Mesenchymal stem cell (in vitro differentiated cells and primary cell): ENCODE data around the gene TBL1X.

Source experiments
- DNase-seq: peaks from one replicate; pipeline ENCODE4 v3.0.0-alpha.2; 2013
- H2AFZ ChIP-seq: one replicate; pipeline ENCODE4 v1.6.1; 2013; ENCODE audit warnings: low read depth, mild to moderate bottlenecking, control low read depth, inconsistent platforms, low read length, moderate library complexity
- H2AK5ac ChIP-seq: 2 replicates; pipeline ENCODE4 v1.6.1; 2013; ENCODE audit warnings: low read length, moderate library complexity, mild to moderate bottlenecking, inconsistent platforms; ENCODE audit not compliant: severe bottlenecking
- H2BK120ac ChIP-seq: one replicate; pipeline ENCODE4 v1.6.1; 2013; ENCODE audit warnings: low read depth, mild to moderate bottlenecking, inconsistent platforms, low read length, moderate library complexity
- H2BK12ac ChIP-seq, 2 experiments: one replicate each; pipeline ENCODE4 v1.6.1; 2013; ENCODE audit warnings: inconsistent platforms in 2 of 2, low read length in 2 of 2, mild to moderate bottlenecking in 2 of 2, moderate library complexity in 2 of 2, control low read depth in 1 of 2
- H2BK15ac ChIP-seq: one replicate; pipeline ENCODE4 v1.6.1; 2013; ENCODE audit warnings: mild to moderate bottlenecking, low read depth, inconsistent platforms; ENCODE audit not compliant: poor library complexity, severe bottlenecking
- H2BK5ac ChIP-seq: 2 replicates; pipeline ENCODE4 v1.6.1; 2013; ENCODE audit warnings: low read depth, mild to moderate bottlenecking, low read length, control low read depth, inconsistent platforms; ENCODE audit not compliant: poor library complexity, severe bottlenecking
- H3K14ac ChIP-seq, 2 experiments: one replicate each; pipeline ENCODE4 v1.6.1; 2013; ENCODE audit warnings: inconsistent platforms in 2 of 2, low read length in 2 of 2, control low read depth in 1 of 2, mild to moderate bottlenecking in 1 of 2, moderate library complexity in 1 of 2
- H3K18ac ChIP-seq, 2 experiments: one replicate each; pipeline ENCODE4 v1.6.1; 2013; ENCODE audit warnings: inconsistent platforms in 2 of 2, low read length in 2 of 2, control low read depth in 1 of 2, low read depth in 1 of 2, mild to moderate bottlenecking in 1 of 2
- H3K23ac ChIP-seq, 2 experiments: one replicate each; pipeline ENCODE4 v1.6.1; 2013; ENCODE audit warnings: inconsistent platforms in 2 of 2, low read length in 2 of 2, mild to moderate bottlenecking in 2 of 2, moderate library complexity in 2 of 2, control low read depth in 1 of 2
- H3K27ac ChIP-seq: 2 replicates; pipeline ENCODE4 v1.5.1; 2013; ENCODE audit warnings: mild to moderate bottlenecking, moderate library complexity, low read length, control low read depth, inconsistent platforms; ENCODE audit not compliant: poor library complexity, severe bottlenecking
- H3K27me3 ChIP-seq, 2 experiments: 2 replicates each; pipeline versions ENCODE4 v1.6.1 to v1.7.0; 2013; ENCODE audit warnings: low read length in 2 of 2, mild to moderate bottlenecking in 2 of 2, moderate library complexity in 2 of 2, control low read depth in 1 of 2, inconsistent platforms in 1 of 2; ENCODE audit not compliant: control insufficient read depth in 1 of 2, insufficient read depth in 1 of 2
- H3K36me3 ChIP-seq, 2 experiments: 2 replicates each; pipeline versions ENCODE4 v1.6.1 to v1.7.0; 2013; ENCODE audit warnings: low read length in 2 of 2, control low read depth in 1 of 2, inconsistent platforms in 1 of 2, low read depth in 1 of 2, mild to moderate bottlenecking in 1 of 2; ENCODE audit not compliant: insufficient read depth in 2 of 2, control insufficient read depth in 1 of 2
- H3K4ac ChIP-seq, 2 experiments: one replicate each; pipeline ENCODE4 v1.6.1; 2013; ENCODE audit warnings: inconsistent platforms in 2 of 2, low read length in 2 of 2, mild to moderate bottlenecking in 2 of 2, moderate library complexity in 2 of 2, control low read depth in 1 of 2, low read depth in 1 of 2
- H3K4me1 ChIP-seq: 2 replicates; pipeline ENCODE4 v1.6.1; 2013; ENCODE audit warnings: low read depth, low read length, control low read depth; ENCODE audit not compliant: control insufficient read depth, insufficient read depth
- H3K4me2 ChIP-seq: 2 replicates; pipeline ENCODE4 v1.6.1; 2013; ENCODE audit warnings: low read length, mild to moderate bottlenecking, inconsistent platforms; ENCODE audit not compliant: poor library complexity, severe bottlenecking
- H3K4me3 ChIP-seq, 2 experiments: 2 replicates each; pipeline versions ENCODE4 v1.5.1 to v1.7.0; 2013; ENCODE audit warnings: low read length in 2 of 2, mild to moderate bottlenecking in 2 of 2, control low read depth in 1 of 2, low read depth in 1 of 2; ENCODE audit not compliant: insufficient read depth in 1 of 2
- H3K79me1 ChIP-seq: replicated peaks from 2 replicates; pipeline ENCODE4 v1.6.1; 2013; ENCODE audit warnings: mild to moderate bottlenecking, control low read depth, low read length, inconsistent platforms; ENCODE audit not compliant: poor library complexity, severe bottlenecking
- H3K9ac ChIP-seq: 2 replicates; pipeline ENCODE4 v1.7.0; 2013; ENCODE audit warnings: mild to moderate bottlenecking, low read length, moderate library complexity
- H3K9me3 ChIP-seq: 2 replicates; pipeline ENCODE4 v1.7.0; 2013; ENCODE audit warnings: mild to moderate bottlenecking, low read length; ENCODE audit not compliant: control insufficient read depth
- H4K8ac ChIP-seq: one replicate; pipeline ENCODE4 v1.6.1; 2013; ENCODE audit warnings: inconsistent platforms, mild to moderate bottlenecking, low read length, moderate library complexity
- H4K91ac ChIP-seq: one replicate; pipeline ENCODE4 v1.6.1; 2013; ENCODE audit warnings: mild to moderate bottlenecking, low read length, inconsistent platforms
- WGBS: methylation state at CpG from one replicate; pipeline ENCODE4 v1.1.7; 2013; ENCODE audit warnings: mixed read lengths; 5-methylcytosine and 5-hydroxymethylcytosine counted together

Gene TBL1X

DNA sequence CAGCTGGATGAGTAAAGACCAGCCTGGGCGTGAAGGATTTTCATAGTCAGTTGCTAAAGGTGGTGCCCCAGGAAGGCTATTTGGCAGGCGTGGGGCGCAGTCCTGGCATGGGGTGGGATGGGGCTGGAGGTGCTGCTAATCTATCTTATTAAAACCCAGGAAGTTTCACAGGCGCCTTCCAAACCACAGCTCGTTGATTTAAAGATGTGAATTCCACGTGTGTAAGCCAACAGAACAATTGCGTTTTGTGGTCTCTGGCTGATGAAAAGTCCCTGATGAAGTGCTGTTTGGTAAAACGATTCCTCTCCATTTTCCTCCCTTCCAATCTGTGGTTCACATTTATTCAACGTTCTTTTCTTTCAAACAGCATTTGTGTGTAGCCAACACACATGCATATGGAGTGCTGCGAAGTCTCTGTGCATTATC, 105.0 kb downstream of the TBL1X start:
- Histone ChIP-seq H3K4me3 (no peak overlapping the region), H2AFZ (no peak overlapping the region), H2BK120ac (peak overlapping the region; percentile 19), H3K18ac (peak overlapping the region in 1 of 2 experiments; percentile 8), H3K14ac (no peak overlapping the region), H3K9ac (no peak overlapping the region), H3K4me2 (no peak overlapping the region), H3K4ac (no peak overlapping the region), H3K27ac (peak overlapping the region; percentile 79), H3K9me3 (no peaks in the 10 kb centered on the region), H4K8ac (no peak overlapping the region), H4K91ac (no peak overlapping the region), H3K4me1 (peaks cover 36% of the 10 kb centered on the region), H3K27me3 (no peaks in the 10 kb centered on the region), H3K36me3 (peaks cover 0 to 5% of the 10 kb centered on the region in 2 experiments), H3K79me1 (peaks cover 2% of the 10 kb centered on the region), H3K23ac (no peak overlapping the region), H2BK15ac (no peak overlapping the region), H2AK5ac (no peak overlapping the region), H2BK5ac (no peak overlapping the region), H2BK12ac (no peak overlapping the region)
- 84% methylated on average over 9 of the region's 10 CpGs for WGBS
- DNase-seq: no peak

DNA sequence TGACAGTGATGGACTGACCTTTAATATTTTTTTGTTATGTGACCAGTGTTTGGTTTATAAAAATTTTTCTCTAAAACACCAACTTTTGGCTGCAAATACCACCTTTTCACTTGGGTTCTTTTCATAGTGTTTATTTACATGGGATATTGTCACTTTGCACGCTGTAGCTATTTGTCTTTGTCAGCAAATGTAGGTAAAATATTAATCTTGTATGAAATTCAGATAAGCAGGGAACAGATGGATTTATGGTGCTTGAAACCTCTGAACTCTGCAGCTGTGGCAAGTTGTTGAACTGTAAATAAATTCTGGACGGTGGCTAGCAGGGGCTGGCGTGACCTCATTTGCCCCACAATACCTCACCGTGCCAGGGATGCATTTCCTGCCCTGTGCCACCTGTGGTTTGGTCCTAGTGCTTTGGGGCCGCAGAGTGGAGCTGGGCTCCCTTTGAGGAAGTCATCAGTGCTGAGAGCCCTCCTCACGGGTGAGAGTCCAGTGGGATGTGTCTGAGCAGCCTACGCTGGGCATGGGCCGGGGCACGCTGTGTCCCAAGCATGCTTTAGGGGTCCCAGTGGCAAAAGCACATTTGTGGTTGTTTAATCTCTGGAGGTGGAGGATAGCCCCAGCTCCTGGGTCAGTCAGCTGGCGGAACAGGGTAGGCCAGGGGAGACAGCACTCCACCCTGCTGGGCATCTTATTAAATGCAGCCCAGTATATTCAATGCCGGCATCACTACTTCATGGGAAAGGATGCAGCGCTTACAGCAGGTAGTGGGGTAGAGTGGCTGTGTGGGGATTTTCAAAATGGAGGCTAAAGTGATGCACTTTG, 108.6 kb downstream of the TBL1X start:
- peak overlapping the region; percentile 9 for H3K27ac ChIP-seq
- no peak overlapping the region for H4K8ac ChIP-seq
- no peaks in the 10 kb centered on the region for H3K27me3 ChIP-seq
- H4K91ac ChIP-seq: no peak overlapping the region
- H2AFZ ChIP-seq: no peak overlapping the region
- WGBS: 83% methylated on average over 12 of the region's 12 CpGs
- DNase-seq: no peak
- H2BK5ac ChIP-seq: no peak overlapping the region
- no peak overlapping the region for H2BK12ac ChIP-seq
- no peak overlapping the region for H2BK120ac ChIP-seq
- H3K14ac ChIP-seq: no peak overlapping the region
- H3K36me3 ChIP-seq: peaks cover 0 to 7% of the 10 kb centered on the region in 2 experiments
- no peak overlapping the region for H3K18ac ChIP-seq
- H2BK15ac ChIP-seq: no peak overlapping the region
- no peak overlapping the region for H3K23ac ChIP-seq
- H3K4ac ChIP-seq: no peak overlapping the region
- peaks cover 18% of the 10 kb centered on the region for H3K4me1 ChIP-seq
- no peak overlapping the region for H3K9ac ChIP-seq
- no peak overlapping the region for H2AK5ac ChIP-seq
- H3K9me3 ChIP-seq: no peaks in the 10 kb centered on the region
- H3K4me2 ChIP-seq: no peak overlapping the region
- H3K79me1 ChIP-seq: peaks cover 8% of the 10 kb centered on the region
- no peak overlapping the region for H3K4me3 ChIP-seq

DNA sequence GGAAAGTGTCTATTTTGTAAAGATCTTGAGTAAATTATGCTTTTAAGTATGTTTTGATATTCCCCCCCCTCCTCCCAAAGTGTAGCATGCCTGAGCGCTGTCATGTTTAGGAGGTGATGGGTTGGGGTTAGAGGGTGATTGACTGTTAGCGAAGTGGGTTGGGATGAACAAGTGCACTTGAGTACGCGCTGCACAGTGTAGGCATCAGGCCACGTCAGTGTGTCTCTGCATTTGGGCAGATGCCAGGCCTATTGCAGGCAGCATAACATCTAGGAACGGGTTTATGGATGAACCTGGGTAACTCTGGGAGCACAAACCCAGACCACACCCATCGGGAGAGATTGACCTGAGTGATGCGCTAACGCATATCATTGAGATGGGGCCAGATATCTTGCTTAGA, 111.2 kb downstream of the TBL1X start:
- Histone ChIP-seq H2BK15ac (no peak overlapping the region), H2AK5ac (no peak overlapping the region), H3K4ac (no peak overlapping the region), H3K4me2 (no peak overlapping the region), H4K8ac (no peak overlapping the region), H3K27ac (no peak overlapping the region), H2BK120ac (no peak overlapping the region), H3K14ac (no peak overlapping the region), H3K9me3 (no peaks in the 10 kb centered on the region), H4K91ac (no peak overlapping the region), H2BK12ac (no peak overlapping the region), H3K23ac (no peak overlapping the region), H3K36me3 (peaks cover 0 to 7% of the 10 kb centered on the region in 2 experiments), H3K4me1 (peaks cover 6% of the 10 kb centered on the region), H2AFZ (no peak overlapping the region), H3K79me1 (peaks cover 16% of the 10 kb centered on the region), H2BK5ac (no peak overlapping the region), H3K9ac (no peak overlapping the region), H3K18ac (no peak overlapping the region), H3K4me3 (no peak overlapping the region), H3K27me3 (no peaks in the 10 kb centered on the region)
- no peak for DNase-seq
- WGBS: 98% methylated on average over 8 of the region's 9 CpGs

DNA sequence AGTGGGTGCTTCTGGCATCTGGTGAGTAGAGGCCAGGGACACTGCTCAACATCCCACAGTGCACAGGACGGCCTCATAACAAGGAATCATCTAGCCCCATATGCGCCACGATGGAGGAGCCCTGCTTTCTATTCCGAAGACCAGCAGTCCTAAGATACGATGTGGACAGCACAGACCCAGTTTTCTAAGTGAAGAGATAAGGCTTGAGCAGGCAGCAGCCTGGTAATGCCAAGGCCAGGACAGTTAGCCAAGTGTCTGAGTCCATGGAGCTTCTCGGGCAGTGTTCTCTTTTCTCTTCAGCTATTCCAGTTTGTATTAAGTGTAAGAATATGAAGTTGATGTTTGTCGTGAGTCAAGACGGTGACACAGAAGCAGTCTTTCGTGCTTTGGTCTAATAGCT, 112.7 kb downstream of the TBL1X start:
- Histone ChIP-seq H2BK15ac (no peak overlapping the region), H3K9ac (no peak overlapping the region), H3K23ac (no peak overlapping the region), H3K9me3 (no peaks in the 10 kb centered on the region), H3K4ac (no peak overlapping the region), H2AFZ (no peak overlapping the region), H3K4me1 (peaks cover 6% of the 10 kb centered on the region), H2BK120ac (no peak overlapping the region), H2AK5ac (no peak overlapping the region), H2BK5ac (no peak overlapping the region), H3K79me1 (peaks cover 18% of the 10 kb centered on the region), H3K27ac (no peak overlapping the region), H2BK12ac (no peak overlapping the region), H3K14ac (no peak overlapping the region), H3K4me3 (no peak overlapping the region), H4K91ac (no peak overlapping the region), H3K4me2 (no peak overlapping the region), H4K8ac (no peak overlapping the region), H3K36me3 (peaks cover 0 to 7% of the 10 kb centered on the region in 2 experiments), H3K27me3 (no peaks in the 10 kb centered on the region), H3K18ac (no peak overlapping the region)
- WGBS: 98% methylated on average over 9 of the region's 9 CpGs
- DNase-seq: no peak
